ENCODE results near the gene RSPO4. TPM values are rescaled to one million over a fixed set of nuclear protein-coding genes. Genes with fewer than 3 reads are reported as not detected.

Gene RSPO4
- total and polyA plus RNA-seq, 2 of the 13 experiments (the other 11 are each of a cell fraction or from before 2014, with no cell fraction given) = not detected

DNA sequence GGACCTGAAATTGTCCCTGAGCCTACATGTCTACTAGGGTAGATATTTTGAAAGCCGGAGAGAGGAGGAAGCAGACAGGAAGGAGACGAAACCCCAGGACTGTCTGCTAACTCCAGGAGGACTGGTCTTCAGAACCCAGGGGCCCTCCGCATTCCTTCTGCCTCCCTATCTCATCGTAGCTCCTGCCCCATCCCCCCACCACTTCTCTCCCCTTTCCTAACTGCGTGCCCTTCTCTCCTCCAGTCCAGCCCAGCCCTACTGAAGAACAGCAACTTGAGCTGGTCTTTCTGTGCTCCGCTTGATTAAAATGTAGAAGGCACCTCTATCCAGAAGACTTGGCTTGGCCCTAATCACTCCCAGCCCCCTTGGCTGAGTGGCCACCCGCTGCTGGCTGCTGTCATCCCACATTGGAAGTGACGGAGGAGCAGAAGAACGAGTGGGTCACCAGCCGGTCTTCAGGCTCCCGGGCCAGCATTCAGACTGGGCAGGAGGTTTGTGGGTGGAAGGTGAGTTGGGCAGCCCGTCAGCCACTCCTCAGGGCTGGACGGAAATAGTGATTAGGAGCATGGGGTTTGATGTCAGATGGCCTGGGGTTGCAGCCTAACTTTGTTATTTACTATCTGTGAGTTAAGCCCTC, 57.2 kb downstream of the RSPO4 start (continued):
- TF ChIP-seq NFE2L2 (IDR thresholded peaks at IDR 0.05; ENCODE audit: low read length) = no peak
- no peak for TF ChIP-seq PAWR (CRISPR knock-in tag; IDR thresholded peaks at IDR 0.05; ENCODE audit: borderline replicate concordance)
- no peak for TF ChIP-seq AGO2 (optimal IDR thresholded peaks at IDR 0.05; ENCODE audit: low read depth, low read length)
- TF ChIP-seq HNRNPH1 (optimal IDR thresholded peaks at IDR 0.05; ENCODE audit: low read depth, low read length) = no peak

DNA sequence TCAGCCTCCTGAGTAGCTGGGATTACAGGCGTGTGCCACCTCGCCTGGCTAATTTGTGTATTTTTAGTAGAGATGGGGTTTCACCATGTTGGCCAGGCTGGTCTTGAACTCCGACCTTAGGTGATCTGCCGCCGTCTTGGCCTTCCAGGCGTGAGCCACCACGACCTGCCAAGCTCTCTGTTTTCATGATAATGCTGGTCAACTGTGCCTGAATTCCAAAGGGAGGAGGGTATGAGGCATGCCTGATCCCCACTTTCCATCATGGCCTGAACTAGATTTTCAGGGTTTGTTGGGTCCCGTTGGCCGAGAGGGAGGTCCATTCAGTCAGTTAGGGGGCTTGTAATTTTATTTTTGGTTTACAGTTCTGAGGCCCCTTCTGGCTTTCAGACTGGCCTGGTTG, 58.0 kb downstream of the RSPO4 start:
- Histone ChIP-seq H3K9me3 (ENCODE audit: low read length) (no peaks in the 10 kb centered on the region), H3K4me1 (ENCODE audit: insufficient read depth, low read length) (no peaks in the 10 kb centered on the region), H3K79me2 (ENCODE audit: insufficient read depth, low read length) (no peaks in the 10 kb centered on the region), H3K4me2 (ENCODE audit: low read depth, low read length) (no peak overlapping the region), H4K20me1 (ENCODE audit: insufficient read depth, low read length) (no peaks in the 10 kb centered on the region), H2AFZ (ENCODE audit: low read length) (no peak overlapping the region), H3K9ac (ENCODE audit: insufficient read depth, low read depth, low read length) (no peak overlapping the region), H3K27ac (ENCODE audit: extremely low read length, insufficient read depth, low read length) (no peak overlapping the region), H3K36me3 (replicated peaks in 1 of 2; ENCODE audit: control insufficient read depth in 1 of 2, insufficient read depth in 2 of 2, low read length in 2 of 2) (no peaks in the 10 kb centered on the region), H3K27me3 (ENCODE audit: control insufficient read depth in 1 of 2, insufficient read depth in 2 of 2, low read length in 2 of 2) (peaks cover 0 to 8% of the 10 kb centered on the region in 2 experiments; a peak in 1 of 5 replicates), H3K4me3 (replicated peaks in 1 of 3; ENCODE audit: insufficient read depth in 1 of 3, low read depth in 2 of 3, low read length in 3 of 3) (no peak overlapping the region)
- no peak for TF ChIP-seq GPN1 (CRISPR knock-in tag; IDR thresholded peaks at IDR 0.05; ENCODE audit: borderline replicate concordance)
- TF ChIP-seq ZNF143 (CRISPR knock-in tag; IDR thresholded peaks at IDR 0.05) = no peak
- TF ChIP-seq EZH2 (conservative IDR thresholded peaks at IDR 0.05; ENCODE audit: low read depth, low read length) = no peak
- FAIRE-seq = no peak
- no peak for DNase-seq (ENCODE audit: low spot score)
- WGBS (ENCODE audit: low lambda C conversion rate) = 40% methylated on average over 9 of the region's 9 CpGs
- CTCF ChIA-PET (ENCODE audit: low intra/inter-chr PET ratio, low total read pairs) = no interaction called here
- in situ Hi-C loops (cut with HindIII; ENCODE audit: extremely low pct_ligation_motif_present, low pct_unique_long_range_greater_than_20kb) = no loop called here
- intact Hi-C loops (cut with micrococcal nuclease; ENCODE audit: unreplicated experiment) = no loop called here
- no peak for ATAC-seq
- POLR2A ChIA-PET = no interaction called here
- BruUV-seq (replicated peaks) = no TSS peak

- Histone ChIP-seq H3K27me3 (ENCODE audit: control insufficient read depth in 1 of 2, insufficient read depth in 2 of 2, low read length in 2 of 2) (0 out of 5 replicates have a peak, but pooled peaks cover 0 to 6% of the 10 kb centered on the region in 2 experiments), H3K4me1 (ENCODE audit: insufficient read depth, low read length) (no peaks in the 10 kb centered on the region), H3K4me3 (replicated peaks in 1 of 3; ENCODE audit: insufficient read depth in 1 of 3, low read depth in 2 of 3, low read length in 3 of 3) (no peak overlapping the region), H3K36me3 (replicated peaks in 1 of 2; ENCODE audit: control insufficient read depth in 1 of 2, insufficient read depth in 2 of 2, low read length in 2 of 2) (no peaks in the 10 kb centered on the region), H3K4me2 (ENCODE audit: low read depth, low read length) (no peak overlapping the region), H4K20me1 (ENCODE audit: insufficient read depth, low read length) (no peaks in the 10 kb centered on the region), H3K27ac (ENCODE audit: extremely low read length, insufficient read depth, low read length) (no peak overlapping the region), H3K9me3 (ENCODE audit: low read length) (no peaks in the 10 kb centered on the region), H3K79me2 (ENCODE audit: insufficient read depth, low read length) (no peaks in the 10 kb centered on the region), H2AFZ (ENCODE audit: low read length) (no peak overlapping the region), H3K9ac (ENCODE audit: insufficient read depth, low read depth, low read length) (no peak overlapping the region)
- no TSS peak for BruUV-seq (replicated peaks)
- intact Hi-C loops (cut with micrococcal nuclease; ENCODE audit: unreplicated experiment) (no loop called here), in situ Hi-C loops (cut with HindIII; ENCODE audit: extremely low pct_ligation_motif_present, low pct_unique_long_range_greater_than_20kb) (no loop called here)
- DNase-seq (ENCODE audit: low spot score) (no peak), FAIRE-seq (no peak), ATAC-seq (no peak)
- CTCF ChIA-PET (ENCODE audit: low intra/inter-chr PET ratio, low total read pairs) = no interaction called here
- POLR2A ChIA-PET = no interaction called here
- WGBS (ENCODE audit: low lambda C conversion rate) = 60% methylated on average over 7 of the region's 7 CpGs
- TF ChIP-seq ZNF33A (CRISPR knock-in tag; IDR thresholded peaks at IDR 0.05; ENCODE audit: borderline replicate concordance) = no peak
- no peak for TF ChIP-seq GFI1 (CRISPR knock-in tag; IDR thresholded peaks at IDR 0.05; ENCODE audit: borderline replicate concordance)
- TF ChIP-seq, protein P1, sequence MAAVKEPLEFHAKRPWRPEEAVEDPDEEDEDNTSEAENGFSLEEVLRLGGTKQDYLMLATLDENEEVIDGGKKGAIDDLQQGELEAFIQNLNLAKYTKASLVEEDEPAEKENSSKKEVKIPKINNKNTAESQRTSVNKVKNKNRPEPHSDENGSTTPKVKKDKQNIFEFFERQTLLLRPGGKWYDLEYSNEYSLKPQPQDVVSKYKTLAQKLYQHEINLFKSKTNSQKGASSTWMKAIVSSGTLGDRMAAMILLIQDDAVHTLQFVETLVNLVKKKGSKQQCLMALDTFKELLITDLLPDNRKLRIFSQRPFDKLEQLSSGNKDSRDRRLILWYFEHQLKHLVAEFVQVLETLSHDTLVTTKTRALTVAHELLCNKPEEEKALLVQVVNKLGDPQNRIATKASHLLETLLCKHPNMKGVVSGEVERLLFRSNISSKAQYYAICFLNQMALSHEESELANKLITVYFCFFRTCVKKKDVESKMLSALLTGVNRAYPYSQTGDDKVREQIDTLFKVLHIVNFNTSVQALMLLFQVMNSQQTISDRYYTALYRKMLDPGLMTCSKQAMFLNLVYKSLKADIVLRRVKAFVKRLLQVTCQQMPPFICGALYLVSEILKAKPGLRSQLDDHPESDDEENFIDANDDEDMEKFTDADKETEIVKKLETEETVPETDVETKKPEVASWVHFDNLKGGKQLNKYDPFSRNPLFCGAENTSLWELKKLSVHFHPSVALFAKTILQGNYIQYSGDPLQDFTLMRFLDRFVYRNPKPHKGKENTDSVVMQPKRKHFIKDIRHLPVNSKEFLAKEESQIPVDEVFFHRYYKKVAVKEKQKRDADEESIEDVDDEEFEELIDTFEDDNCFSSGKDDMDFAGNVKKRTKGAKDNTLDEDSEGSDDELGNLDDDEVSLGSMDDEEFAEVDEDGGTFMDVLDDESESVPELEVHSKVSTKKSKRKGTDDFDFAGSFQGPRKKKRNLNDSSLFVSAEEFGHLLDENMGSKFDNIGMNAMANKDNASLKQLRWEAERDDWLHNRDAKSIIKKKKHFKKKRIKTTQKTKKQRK (IDR thresholded peaks at IDR 0.05; ENCODE audit: low read length) = no peak
- TF ChIP-seq ZNF577 (CRISPR knock-in tag; IDR thresholded peaks at IDR 0.05; ENCODE audit: borderline replicate concordance, low read depth) = no peak
- TF ChIP-seq, protein P2, sequence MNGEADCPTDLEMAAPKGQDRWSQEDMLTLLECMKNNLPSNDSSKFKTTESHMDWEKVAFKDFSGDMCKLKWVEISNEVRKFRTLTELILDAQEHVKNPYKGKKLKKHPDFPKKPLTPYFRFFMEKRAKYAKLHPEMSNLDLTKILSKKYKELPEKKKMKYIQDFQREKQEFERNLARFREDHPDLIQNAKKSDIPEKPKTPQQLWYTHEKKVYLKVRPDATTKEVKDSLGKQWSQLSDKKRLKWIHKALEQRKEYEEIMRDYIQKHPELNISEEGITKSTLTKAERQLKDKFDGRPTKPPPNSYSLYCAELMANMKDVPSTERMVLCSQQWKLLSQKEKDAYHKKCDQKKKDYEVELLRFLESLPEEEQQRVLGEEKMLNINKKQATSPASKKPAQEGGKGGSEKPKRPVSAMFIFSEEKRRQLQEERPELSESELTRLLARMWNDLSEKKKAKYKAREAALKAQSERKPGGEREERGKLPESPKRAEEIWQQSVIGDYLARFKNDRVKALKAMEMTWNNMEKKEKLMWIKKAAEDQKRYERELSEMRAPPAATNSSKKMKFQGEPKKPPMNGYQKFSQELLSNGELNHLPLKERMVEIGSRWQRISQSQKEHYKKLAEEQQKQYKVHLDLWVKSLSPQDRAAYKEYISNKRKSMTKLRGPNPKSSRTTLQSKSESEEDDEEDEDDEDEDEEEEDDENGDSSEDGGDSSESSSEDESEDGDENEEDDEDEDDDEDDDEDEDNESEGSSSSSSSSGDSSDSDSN (CRISPR knock-in tag; IDR thresholded peaks at IDR 0.05) = no peak
Observed at GRCh38 chr20:942611-943010, 59.5 kb downstream of the RSPO4 start.
